ENCODE data around the gene PI16. TPM values are rescaled to one million over a fixed set of nuclear protein-coding genes. Genes with fewer than 3 reads are reported as not detected.

PI16 gene
- total and polyA plus RNA-seq, 2 experiments from 2014 or later = 0.50 TPM; not detected in 1

DNA sequence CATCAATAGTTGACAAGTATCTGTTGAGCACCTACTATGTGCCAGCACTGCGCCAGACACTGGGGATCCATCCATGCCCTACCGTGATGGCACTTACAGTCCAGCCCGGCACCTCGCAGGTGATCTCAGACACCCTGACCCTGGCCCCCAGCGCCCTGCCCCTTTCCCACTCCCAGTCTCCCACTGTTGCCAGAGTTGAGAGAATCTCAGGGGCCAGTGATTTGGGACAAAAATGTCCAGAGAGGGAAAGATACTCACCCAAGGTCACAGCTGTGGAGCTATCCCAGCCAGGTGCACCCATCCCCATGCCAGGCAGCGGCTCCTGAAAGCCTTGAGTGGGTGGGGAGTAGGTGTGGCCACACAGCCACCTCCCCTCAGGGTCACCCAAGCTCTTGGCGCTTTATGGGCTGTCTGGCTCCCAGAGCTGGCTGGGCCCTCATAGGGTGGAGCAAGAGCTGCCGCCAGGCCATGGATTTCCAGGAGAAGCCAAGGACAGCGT, 3.3 kb downstream of the PI16 start:
- Mint-ChIP-seq H3K4me3 (no peak overlapping the region), H3K27ac (no peak overlapping the region), H3K27me3 (ENCODE audit: insufficient read depth, low read depth, poor library complexity) (peaks cover 4% of the 10 kb centered on the region), H3K4me1 (peaks cover 12% of the 10 kb centered on the region), H3K9me3 (no peaks in the 10 kb centered on the region), H3K36me3 (ENCODE audit: low read depth) (no peaks in the 10 kb centered on the region)
- H3K4me1 ChIP-seq (ENCODE audit: insufficient read depth) = no peaks in the 10 kb centered on the region; the same call in 1 of the 2 replicates
- H3K9me2 ChIP-seq (ENCODE audit: insufficient read depth) = no peaks in the 10 kb centered on the region
- no peaks in the 10 kb centered on the region for H3K27me3 ChIP-seq (ENCODE audit: insufficient read depth)
- H3K27ac ChIP-seq (ENCODE audit: low read depth) = no peak overlapping the region
- no peaks in the 10 kb centered on the region for H3K79me2 ChIP-seq (replicated peaks; ENCODE audit: insufficient read depth)
- H3K36me3 ChIP-seq (ENCODE audit: insufficient read depth) = no peaks in the 10 kb centered on the region
- no peak overlapping the region for H2AFZ ChIP-seq
- TF ChIP-seq, protein P1, sequence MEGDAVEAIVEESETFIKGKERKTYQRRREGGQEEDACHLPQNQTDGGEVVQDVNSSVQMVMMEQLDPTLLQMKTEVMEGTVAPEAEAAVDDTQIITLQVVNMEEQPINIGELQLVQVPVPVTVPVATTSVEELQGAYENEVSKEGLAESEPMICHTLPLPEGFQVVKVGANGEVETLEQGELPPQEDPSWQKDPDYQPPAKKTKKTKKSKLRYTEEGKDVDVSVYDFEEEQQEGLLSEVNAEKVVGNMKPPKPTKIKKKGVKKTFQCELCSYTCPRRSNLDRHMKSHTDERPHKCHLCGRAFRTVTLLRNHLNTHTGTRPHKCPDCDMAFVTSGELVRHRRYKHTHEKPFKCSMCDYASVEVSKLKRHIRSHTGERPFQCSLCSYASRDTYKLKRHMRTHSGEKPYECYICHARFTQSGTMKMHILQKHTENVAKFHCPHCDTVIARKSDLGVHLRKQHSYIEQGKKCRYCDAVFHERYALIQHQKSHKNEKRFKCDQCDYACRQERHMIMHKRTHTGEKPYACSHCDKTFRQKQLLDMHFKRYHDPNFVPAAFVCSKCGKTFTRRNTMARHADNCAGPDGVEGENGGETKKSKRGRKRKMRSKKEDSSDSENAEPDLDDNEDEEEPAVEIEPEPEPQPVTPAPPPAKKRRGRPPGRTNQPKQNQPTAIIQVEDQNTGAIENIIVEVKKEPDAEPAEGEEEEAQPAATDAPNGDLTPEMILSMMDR (conservative IDR thresholded peaks at IDR 0.05; ENCODE audit: low read depth in 2 of 2) = no peak
- no peak for TF ChIP-seq ZNF114 (CRISPR knock-in tag; IDR thresholded peaks at IDR 0.05)
- TF ChIP-seq, protein P2, sequence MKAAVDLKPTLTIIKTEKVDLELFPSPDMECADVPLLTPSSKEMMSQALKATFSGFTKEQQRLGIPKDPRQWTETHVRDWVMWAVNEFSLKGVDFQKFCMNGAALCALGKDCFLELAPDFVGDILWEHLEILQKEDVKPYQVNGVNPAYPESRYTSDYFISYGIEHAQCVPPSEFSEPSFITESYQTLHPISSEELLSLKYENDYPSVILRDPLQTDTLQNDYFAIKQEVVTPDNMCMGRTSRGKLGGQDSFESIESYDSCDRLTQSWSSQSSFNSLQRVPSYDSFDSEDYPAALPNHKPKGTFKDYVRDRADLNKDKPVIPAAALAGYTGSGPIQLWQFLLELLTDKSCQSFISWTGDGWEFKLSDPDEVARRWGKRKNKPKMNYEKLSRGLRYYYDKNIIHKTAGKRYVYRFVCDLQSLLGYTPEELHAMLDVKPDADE (IDR thresholded peaks at IDR 0.05) = no peak
- TF ChIP-seq STAT1 (IDR thresholded peaks at IDR 0.05; ENCODE audit: unreplicated experiment) = no peak
- TF ChIP-seq, protein P3, sequence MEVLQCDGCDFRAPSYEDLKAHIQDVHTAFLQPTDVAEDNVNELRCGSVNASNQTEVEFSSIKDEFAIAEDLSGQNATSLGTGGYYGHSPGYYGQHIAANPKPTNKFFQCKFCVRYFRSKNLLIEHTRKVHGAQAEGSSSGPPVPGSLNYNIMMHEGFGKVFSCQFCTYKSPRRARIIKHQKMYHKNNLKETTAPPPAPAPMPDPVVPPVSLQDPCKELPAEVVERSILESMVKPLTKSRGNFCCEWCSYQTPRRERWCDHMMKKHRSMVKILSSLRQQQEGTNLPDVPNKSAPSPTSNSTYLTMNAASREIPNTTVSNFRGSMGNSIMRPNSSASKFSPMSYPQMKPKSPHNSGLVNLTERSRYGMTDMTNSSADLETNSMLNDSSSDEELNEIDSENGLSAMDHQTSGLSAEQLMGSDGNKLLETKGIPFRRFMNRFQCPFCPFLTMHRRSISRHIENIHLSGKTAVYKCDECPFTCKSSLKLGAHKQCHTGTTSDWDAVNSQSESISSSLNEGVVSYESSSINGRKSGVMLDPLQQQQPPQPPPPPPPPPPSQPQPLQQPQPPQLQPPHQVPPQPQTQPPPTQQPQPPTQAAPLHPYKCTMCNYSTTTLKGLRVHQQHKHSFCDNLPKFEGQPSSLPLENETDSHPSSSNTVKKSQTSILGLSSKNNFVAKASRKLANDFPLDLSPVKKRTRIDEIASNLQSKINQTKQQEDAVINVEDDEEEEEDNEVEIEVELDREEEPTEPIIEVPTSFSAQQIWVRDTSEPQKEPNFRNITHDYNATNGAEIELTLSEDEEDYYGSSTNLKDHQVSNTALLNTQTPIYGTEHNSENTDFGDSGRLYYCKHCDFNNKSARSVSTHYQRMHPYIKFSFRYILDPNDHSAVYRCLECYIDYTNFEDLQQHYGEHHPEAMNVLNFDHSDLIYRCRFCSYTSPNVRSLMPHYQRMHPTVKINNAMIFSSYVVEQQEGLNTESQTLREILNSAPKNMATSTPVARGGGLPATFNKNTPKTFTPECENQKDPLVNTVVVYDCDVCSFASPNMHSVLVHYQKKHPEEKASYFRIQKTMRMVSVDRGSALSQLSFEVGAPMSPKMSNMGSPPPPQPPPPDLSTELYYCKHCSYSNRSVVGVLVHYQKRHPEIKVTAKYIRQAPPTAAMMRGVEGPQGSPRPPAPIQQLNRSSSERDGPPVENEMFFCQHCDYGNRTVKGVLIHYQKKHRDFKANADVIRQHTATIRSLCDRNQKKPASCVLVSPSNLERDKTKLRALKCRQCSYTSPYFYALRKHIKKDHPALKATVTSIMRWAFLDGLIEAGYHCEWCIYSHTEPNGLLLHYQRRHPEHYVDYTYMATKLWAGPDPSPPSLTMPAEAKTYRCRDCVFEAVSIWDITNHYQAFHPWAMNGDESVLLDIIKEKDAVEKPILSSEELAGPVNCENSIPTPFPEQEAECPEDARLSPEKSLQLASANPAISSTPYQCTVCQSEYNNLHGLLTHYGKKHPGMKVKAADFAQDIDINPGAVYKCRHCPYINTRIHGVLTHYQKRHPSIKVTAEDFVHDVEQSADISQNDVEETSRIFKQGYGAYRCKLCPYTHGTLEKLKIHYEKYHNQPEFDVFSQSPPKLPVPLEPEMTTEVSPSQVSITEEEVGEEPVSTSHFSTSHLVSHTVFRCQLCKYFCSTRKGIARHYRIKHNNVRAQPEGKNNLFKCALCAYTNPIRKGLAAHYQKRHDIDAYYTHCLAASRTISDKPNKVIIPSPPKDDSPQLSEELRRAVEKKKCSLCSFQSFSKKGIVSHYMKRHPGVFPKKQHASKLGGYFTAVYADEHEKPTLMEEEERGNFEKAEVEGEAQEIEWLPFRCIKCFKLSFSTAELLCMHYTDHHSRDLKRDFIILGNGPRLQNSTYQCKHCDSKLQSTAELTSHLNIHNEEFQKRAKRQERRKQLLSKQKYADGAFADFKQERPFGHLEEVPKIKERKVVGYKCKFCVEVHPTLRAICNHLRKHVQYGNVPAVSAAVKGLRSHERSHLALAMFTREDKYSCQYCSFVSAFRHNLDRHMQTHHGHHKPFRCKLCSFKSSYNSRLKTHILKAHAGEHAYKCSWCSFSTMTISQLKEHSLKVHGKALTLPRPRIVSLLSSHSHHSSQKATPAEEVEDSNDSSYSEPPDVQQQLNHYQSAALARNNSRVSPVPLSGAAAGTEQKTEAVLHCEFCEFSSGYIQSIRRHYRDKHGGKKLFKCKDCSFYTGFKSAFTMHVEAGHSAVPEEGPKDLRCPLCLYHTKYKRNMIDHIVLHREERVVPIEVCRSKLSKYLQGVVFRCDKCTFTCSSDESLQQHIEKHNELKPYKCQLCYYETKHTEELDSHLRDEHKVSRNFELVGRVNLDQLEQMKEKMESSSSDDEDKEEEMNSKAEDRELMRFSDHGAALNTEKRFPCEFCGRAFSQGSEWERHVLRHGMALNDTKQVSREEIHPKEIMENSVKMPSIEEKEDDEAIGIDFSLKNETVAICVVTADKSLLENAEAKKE (CRISPR knock-in tag; IDR thresholded peaks at IDR 0.05) = no peak
- no peak for TF ChIP-seq NANOG (IDR thresholded peaks at IDR 0.05; ENCODE audit: borderline replicate concordance)
- TF ChIP-seq, protein P4, sequence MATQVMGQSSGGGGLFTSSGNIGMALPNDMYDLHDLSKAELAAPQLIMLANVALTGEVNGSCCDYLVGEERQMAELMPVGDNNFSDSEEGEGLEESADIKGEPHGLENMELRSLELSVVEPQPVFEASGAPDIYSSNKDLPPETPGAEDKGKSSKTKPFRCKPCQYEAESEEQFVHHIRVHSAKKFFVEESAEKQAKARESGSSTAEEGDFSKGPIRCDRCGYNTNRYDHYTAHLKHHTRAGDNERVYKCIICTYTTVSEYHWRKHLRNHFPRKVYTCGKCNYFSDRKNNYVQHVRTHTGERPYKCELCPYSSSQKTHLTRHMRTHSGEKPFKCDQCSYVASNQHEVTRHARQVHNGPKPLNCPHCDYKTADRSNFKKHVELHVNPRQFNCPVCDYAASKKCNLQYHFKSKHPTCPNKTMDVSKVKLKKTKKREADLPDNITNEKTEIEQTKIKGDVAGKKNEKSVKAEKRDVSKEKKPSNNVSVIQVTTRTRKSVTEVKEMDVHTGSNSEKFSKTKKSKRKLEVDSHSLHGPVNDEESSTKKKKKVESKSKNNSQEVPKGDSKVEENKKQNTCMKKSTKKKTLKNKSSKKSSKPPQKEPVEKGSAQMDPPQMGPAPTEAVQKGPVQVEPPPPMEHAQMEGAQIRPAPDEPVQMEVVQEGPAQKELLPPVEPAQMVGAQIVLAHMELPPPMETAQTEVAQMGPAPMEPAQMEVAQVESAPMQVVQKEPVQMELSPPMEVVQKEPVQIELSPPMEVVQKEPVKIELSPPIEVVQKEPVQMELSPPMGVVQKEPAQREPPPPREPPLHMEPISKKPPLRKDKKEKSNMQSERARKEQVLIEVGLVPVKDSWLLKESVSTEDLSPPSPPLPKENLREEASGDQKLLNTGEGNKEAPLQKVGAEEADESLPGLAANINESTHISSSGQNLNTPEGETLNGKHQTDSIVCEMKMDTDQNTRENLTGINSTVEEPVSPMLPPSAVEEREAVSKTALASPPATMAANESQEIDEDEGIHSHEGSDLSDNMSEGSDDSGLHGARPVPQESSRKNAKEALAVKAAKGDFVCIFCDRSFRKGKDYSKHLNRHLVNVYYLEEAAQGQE (IDR thresholded peaks at IDR 0.05; ENCODE audit: unreplicated experiment) = no peak
- TF ChIP-seq CREB1 (CRISPR knock-in tag; IDR thresholded peaks at IDR 0.05; ENCODE audit: low read depth) = no peak
- TF ChIP-seq EZH2phosphoT487 (IDR thresholded peaks at IDR 0.05; ENCODE audit: unreplicated experiment) = no peak
- no peak for TF ChIP-seq ZNF331 (CRISPR knock-in tag; IDR thresholded peaks at IDR 0.05; ENCODE audit: low read depth)
- no peak for TF ChIP-seq EZH2 (IDR thresholded peaks at IDR 0.05; ENCODE audit: low read depth, unreplicated experiment)
- no peak for TF ChIP-seq JUNB (IDR thresholded peaks at IDR 0.05; ENCODE audit: unreplicated experiment)
- no peak for TF ChIP-seq POLR2AphosphoS5 (IDR thresholded peaks at IDR 0.05; ENCODE audit: low read depth)
- H3K4me3 ChIP-seq = no peak overlapping the region
- H3F3A ChIP-seq (replicated peaks; ENCODE audit: low read depth) = no peaks in the 10 kb centered on the region
- no peak overlapping the region for H3K4me2 ChIP-seq
- no peak for ATAC-seq
- no peaks in the 10 kb centered on the region for H4K20me1 ChIP-seq (replicated peaks; ENCODE audit: insufficient read depth)
- DNase-seq (ENCODE audit: low spot score) = no peak

Data from GM23338 (cell line).